ENCODE measurements around the gene TMEM238L.
"Not testable (repeated sequence)": the region's sequence is repeated elsewhere in the genome, so short reads cannot be mapped to it uniquely, and the experiment has no call there.

Gene TMEM238L

GRCh38 chr17:10803830-10804475 lies at the start of gene TMEM238L:
Gene TMEM238L (minus strand): TSS chr17:10804099. CDS start chr17:10803963, 136 bp downstream.
- DNase-seq (ENCODE audit: low spot score): no peak

DNA sequence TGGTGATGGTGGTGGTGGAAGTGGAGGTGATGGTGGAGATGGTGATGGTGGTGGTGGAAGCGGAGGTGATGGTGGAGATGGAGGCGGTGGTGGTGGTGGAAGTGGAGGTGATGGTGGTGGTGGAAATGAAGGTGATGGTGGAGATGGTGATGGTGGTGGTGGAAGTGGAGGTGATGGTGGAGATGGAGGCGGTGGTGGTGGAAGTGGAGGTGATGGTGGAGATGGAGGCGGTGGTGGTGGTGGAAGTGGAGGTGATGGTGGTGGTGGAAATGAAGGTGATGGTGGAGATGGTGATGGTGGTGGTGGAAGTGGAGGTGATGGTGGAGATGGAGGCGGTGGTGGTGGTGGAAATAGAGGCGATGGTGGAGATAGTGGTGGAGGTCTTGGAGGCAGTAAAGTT lies 42.7 kb upstream of the TMEM238L start:
- not testable (repeated sequence) for DNase-seq (ENCODE audit: low spot score)

DNA sequence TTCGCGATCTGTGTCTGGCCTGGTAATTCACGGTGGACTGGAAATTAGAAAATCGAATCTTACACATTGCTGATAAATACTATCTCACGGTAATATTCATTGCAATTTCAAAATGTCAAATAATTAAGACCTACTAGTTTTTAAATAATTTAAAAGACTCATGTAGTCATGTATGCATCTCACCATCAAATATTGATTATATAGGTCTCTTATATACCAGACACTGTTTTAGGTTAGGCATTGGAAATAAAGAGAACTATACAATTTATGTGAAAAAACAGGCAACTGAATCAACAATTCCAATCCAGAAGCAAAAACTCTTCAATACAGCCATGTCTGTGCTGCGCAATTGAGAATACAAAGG lies 41.5 kb upstream of the TMEM238L start:
- DNase-seq (ENCODE audit: low spot score): no peak

GRCh38 chr17:10844621-10845387 lies 40.9 kb upstream of the TMEM238L start:
- DNase-seq (ENCODE audit: low spot score): peak; percentile 79

GRCh38 chr17:10843811-10844210 lies 39.9 kb upstream of the TMEM238L start:
- no peak for DNase-seq (ENCODE audit: low spot score)

DNA sequence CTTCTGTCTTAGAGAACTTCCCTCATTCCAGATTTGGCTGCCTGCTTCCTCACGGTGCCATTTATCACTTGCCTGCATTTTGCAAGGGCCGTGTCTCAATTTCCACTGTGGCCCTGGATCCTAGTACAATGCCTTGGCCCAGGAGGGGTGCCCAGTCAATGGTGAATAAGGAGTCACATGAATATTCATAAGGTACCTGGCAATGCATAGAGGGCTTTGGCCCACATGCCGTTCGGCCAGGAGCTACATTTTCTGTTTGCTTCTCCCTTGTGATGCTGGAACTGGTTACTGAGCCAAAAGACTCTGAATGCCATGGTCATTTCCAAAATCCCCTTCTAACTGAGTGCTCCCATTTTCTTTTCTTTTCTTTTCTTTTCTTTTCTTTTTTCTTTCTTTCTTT lies 38.8 kb upstream of the TMEM238L start:
- no peak for DNase-seq (ENCODE audit: low spot score)

DNA sequence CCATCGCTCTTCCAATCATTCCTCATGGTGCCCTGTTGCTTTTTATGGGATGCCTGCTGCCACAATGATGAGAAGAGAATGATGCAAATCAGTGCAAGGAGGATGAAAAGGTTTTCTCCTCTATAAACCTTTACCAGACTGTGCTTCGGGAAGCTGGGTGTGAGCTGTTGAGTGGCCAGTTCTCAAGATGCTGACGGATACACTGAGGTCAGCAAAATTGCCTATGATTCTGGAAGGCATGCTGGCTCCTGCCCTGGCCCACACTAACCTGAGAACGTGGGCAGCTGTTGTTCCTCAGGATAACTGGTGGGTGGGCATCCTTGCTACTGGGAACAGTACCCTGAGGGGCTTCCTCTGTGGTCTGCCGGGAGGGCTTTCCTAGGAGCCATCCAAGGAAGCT lies 34.8 kb upstream of the TMEM238L start:
- DNase-seq (ENCODE audit: low spot score): no peak

- DNase-seq (ENCODE audit: low spot score): no peak
Measured at GRCh38 chr17:10837921-10838320, 34.0 kb upstream of the TMEM238L start, which contains the start of gene PIRT. Gene PIRT (minus strand): TSS chr17:10838087. CDS start chr17:10825645, 12,442 bp downstream.

- no peak for DNase-seq (ENCODE audit: low spot score)
Measured at GRCh38 chr17:10836966-10837590, 33.2 kb upstream of the TMEM238L start.

- no peak for DNase-seq (ENCODE audit: low spot score)
Measured at GRCh38 chr17:10836145-10836544, 32.2 kb upstream of the TMEM238L start.

DNA sequence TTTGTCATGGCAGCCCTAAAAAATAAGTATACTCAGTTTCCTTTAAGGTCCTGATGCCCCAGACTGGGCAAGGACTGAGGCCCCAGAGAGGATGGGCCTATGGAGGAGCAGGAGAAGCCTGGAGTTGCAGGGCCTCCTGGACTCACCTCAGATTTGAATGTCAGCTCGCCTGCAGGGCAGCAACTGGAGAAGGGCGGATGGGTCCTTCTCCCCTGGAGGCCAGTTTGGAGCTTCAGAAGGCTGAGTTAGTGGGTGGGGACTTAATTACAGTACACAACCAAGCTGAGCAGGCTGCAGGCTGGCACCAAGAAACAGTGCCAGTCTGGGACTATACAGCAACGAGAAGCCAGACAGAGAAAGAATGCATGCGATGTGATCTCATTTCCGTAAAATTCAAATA lies 27.8 kb upstream of the TMEM238L start:
- no peak for DNase-seq (ENCODE audit: low spot score)

GRCh38 chr17:10827898-10828552 lies 24.1 kb upstream of the TMEM238L start:
- DNase-seq (ENCODE audit: low spot score): no peak

GRCh38 chr17:10824874-10825273 lies 21.0 kb upstream of the TMEM238L start:
- DNase-seq (ENCODE audit: low spot score): no peak

- no peak for DNase-seq (ENCODE audit: low spot score)
Measured at GRCh38 chr17:10821770-10822169, 17.9 kb upstream of the TMEM238L start.

DNA sequence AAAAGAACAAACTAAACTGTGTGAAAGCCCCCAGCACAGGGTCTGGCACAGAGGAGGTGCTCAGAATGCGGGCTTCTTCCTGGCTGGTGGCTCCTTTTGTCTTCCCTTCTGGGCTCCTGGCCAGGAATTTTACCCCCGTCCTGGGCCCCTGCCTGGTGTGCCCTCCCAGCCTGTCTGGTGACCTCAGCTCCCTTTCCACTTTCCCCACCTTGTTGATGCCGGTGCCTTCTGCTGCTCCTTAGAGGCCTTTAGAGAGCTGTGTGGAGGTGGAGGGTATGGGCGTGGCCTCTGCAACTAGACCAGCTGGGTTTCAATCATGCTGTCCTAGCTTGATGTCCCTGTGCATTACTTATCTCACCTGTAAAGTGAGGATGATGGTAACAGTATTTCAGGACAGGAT lies 17.2 kb upstream of the TMEM238L start:
- DNase-seq (ENCODE audit: low spot score): no peak

DNA sequence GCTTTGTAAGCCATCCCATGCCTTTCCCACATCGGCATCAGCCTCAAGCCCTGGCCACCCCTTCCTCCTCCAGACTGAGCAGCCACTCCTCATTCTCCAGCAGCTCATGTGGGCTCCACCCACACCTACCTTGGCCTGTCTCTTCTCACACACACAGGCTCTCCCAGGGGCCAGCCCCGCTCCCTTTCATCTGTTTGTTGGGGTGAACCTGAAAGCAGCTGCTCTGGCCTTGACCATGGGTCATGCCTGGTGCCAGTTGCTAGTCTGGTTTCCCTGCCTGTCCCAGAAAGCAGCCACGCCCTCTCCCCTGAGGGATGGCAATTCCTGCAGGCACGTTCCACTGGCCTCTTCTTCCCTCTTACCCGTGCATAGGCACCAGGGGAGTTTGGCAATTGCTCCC lies 11.4 kb upstream of the TMEM238L start:
- no peak for DNase-seq (ENCODE audit: low spot score)

DNA sequence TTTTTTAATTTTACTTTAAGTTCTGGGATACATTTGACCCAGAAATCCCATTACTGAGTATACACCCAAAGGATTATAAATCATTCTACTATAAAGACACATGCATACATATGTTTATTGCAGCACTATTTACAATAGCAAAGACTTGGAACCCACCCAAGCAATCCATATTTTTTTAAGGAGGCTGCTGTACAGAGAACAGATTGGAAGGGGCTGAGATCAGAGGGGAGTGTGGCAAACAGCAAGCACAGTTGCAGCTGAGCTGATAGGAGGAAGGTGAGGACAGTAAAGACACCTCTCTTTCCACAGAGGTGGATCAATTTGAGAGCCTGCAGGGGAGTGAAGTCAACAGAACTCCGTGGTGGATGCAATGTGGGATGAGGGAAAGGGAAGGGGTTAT lies 10.2 kb upstream of the TMEM238L start:
- DNase-seq (ENCODE audit: low spot score): no peak

- no peak for DNase-seq (ENCODE audit: low spot score)
Measured at GRCh38 chr17:10812674-10813073, 8.8 kb upstream of the TMEM238L start.

GRCh38 chr17:10809605-10810004 lies 5.7 kb upstream of the TMEM238L start:
- DNase-seq (ENCODE audit: low spot score): no peak

- DNase-seq (ENCODE audit: low spot score): no peak
Measured at GRCh38 chr17:10807704-10808128, 3.8 kb upstream of the TMEM238L start.

DNA sequence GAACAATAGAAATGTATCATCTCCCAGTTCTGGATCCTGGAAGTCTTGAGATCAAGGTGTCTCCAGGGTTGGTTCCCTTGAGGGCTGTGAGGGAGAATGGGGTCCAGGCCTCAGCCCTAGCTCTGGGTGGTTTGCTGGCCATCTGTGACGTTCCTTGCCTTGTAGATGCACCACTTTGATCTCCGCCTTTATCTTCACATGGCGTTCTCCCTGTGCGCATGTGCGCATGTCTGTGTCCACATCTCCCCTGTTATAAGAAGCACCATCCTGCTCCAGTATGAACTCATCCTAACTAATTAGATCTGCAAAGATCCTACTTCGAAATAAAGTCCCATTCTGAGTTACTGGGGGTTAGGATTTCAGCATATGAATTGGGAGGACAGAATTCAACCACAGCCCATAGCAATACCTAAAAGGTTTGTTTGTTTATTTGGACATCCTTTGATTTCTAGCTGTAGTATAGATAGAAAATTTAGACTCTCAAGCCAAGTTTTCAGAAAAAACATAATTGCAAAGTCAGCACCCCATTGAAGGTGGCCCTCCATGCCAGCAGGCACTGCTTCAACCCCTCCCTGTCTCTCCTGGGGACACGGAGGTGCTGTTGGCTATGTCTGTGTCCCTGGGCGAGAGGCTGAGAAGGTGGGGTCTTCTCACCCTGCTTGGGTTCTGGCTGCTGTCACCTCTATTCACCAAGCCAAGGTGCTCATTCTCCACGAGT lies 2.8 kb upstream of the TMEM238L start:
- no peak for DNase-seq (ENCODE audit: low spot score)

DNA sequence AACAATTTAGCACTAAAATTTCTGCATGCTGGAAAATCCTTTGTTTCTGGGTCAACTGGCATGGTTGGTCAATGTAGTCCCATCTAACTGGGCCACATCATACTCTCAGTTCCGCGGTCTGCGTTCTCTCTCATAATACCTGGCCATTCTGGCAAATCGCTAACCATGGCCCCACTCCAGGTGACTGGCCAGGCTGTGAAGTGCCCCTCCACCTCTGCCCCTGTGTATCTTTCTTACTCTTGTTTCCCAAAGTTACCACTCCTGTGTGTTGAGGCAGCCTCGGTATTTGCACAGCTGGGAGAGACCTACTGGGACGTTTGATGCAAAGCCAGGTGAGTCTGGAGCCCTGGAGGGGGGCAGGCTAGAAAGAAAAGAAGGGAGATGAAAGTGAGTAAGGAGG lies 2.0 kb upstream of the TMEM238L start:
- no peak for DNase-seq (ENCODE audit: low spot score)
